ENCODE data around the gene LRRK1.

The LRRK1 gene

DNA sequence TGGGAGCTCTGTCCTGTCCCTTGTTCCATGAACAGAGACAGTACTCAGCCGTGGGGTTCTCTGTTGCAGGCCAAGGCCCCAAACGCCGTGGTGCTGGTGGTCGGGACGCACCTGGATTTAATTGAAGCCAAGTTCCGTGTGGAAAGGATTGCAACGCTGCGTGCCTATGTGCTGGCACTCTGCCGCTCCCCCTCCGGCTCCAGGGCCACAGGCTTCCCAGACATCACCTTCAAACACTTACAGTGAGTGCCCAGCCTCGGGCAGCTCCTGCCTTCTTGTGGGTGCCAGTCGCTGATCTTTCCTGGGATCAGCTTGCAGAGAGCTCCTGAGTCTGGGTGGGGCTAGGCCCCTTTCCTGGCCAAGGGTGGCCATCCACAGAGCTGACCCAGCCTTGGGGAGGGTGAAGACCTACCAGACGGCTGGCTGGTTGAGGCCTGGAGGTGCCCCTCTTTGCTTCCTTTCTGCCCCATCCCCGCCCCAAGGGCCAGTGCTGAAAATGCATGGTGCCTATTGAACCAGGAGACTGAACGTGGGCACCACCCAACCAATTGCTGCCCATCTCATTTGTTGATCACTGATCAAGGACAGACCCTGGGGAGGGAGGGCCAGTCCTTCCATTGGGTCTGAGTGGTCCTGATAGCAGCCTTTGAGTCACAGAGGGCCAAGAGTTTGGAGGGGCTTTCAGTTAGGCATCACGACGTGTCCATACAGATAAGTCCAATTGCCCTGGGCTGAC is 106.9 kb downstream of the LRRK1 start:
- no peak for TF ChIP-seq TAF1 (IDR thresholded peaks at IDR 0.05; ENCODE audit: borderline replicate concordance, insufficient read depth, low read length)
- TF ChIP-seq FOXP2 (optimal IDR thresholded peaks at IDR 0.05; ENCODE audit: borderline replicate concordance, extremely low read depth, extremely low read length, insufficient read depth): no peak
- TF ChIP-seq POLR2AphosphoS5 (IDR thresholded peaks at IDR 0.05; ENCODE audit: low read depth, low read length): no peak
- TF ChIP-seq, protein P1, sequence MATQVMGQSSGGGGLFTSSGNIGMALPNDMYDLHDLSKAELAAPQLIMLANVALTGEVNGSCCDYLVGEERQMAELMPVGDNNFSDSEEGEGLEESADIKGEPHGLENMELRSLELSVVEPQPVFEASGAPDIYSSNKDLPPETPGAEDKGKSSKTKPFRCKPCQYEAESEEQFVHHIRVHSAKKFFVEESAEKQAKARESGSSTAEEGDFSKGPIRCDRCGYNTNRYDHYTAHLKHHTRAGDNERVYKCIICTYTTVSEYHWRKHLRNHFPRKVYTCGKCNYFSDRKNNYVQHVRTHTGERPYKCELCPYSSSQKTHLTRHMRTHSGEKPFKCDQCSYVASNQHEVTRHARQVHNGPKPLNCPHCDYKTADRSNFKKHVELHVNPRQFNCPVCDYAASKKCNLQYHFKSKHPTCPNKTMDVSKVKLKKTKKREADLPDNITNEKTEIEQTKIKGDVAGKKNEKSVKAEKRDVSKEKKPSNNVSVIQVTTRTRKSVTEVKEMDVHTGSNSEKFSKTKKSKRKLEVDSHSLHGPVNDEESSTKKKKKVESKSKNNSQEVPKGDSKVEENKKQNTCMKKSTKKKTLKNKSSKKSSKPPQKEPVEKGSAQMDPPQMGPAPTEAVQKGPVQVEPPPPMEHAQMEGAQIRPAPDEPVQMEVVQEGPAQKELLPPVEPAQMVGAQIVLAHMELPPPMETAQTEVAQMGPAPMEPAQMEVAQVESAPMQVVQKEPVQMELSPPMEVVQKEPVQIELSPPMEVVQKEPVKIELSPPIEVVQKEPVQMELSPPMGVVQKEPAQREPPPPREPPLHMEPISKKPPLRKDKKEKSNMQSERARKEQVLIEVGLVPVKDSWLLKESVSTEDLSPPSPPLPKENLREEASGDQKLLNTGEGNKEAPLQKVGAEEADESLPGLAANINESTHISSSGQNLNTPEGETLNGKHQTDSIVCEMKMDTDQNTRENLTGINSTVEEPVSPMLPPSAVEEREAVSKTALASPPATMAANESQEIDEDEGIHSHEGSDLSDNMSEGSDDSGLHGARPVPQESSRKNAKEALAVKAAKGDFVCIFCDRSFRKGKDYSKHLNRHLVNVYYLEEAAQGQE (IDR thresholded peaks at IDR 0.05; ENCODE audit: insufficient read depth in 1 of 2, low read depth in 2 of 2, low read length in 2 of 2): no peak
- no peak for TF ChIP-seq SIN3A (IDR thresholded peaks at IDR 0.05; ENCODE audit: borderline replicate concordance, insufficient read depth, low read length)

DNA sequence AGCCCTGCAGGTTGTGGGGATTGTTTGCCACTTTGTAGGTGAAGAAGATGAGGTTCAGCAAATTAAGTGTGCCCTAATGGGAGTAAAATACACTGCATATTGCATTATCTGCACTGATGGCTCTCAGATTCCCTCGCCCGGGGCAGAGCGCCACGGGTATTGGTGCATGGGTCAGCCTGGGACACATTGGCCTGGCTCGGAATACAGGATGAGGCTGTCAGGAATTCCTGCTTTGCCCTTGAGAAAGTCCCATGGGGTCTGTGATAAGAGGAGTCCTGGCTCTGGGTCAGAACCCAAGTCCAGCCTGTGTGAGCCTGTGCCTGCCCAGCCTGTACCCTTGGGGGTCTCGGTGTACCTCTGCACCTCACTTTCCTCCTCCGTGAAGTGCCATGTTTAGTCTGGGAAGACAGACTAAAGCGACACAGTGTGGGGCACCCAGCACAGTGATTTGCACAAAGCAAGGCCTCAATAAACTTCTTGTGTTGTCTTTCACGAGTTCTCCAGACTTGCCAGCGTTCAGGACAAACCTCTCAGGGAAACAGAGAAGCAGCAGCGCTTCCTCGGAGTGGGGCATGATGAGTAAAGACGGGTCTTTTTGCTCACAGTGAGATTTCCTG is 107.6 kb downstream of the LRRK1 start:
- TF ChIP-seq FOXP2 (optimal IDR thresholded peaks at IDR 0.05; ENCODE audit: borderline replicate concordance, extremely low read depth, extremely low read length, insufficient read depth) (no peak), SIN3A (IDR thresholded peaks at IDR 0.05; ENCODE audit: borderline replicate concordance, insufficient read depth, low read length) (no peak), POLR2AphosphoS5 (IDR thresholded peaks at IDR 0.05; ENCODE audit: low read depth, low read length) (no peak), TAF1 (IDR thresholded peaks at IDR 0.05; ENCODE audit: borderline replicate concordance, insufficient read depth, low read length) (no peak)
- TF ChIP-seq, protein P1 (IDR thresholded peaks at IDR 0.05; ENCODE audit: insufficient read depth in 1 of 2, low read depth in 2 of 2, low read length in 2 of 2): no peak

GRCh38 chr15:101027273-101027901 is 108.2 kb downstream of the LRRK1 start:
- TF ChIP-seq FOXP2 (optimal IDR thresholded peaks at IDR 0.05; ENCODE audit: borderline replicate concordance, extremely low read depth, extremely low read length, insufficient read depth): no peak
- TF ChIP-seq, protein P1 (IDR thresholded peaks at IDR 0.05; ENCODE audit: insufficient read depth in 1 of 2, low read depth in 2 of 2, low read length in 2 of 2): no peak

GRCh38 chr15:101027920-101028319 is 108.8 kb downstream of the LRRK1 start:
- TF ChIP-seq FOXP2 (optimal IDR thresholded peaks at IDR 0.05; ENCODE audit: borderline replicate concordance, extremely low read depth, extremely low read length, insufficient read depth) (no peak), POLR2AphosphoS5 (IDR thresholded peaks at IDR 0.05; ENCODE audit: low read depth, low read length) (no peak), SIN3A (IDR thresholded peaks at IDR 0.05; ENCODE audit: borderline replicate concordance, insufficient read depth, low read length) (no peak), TAF1 (IDR thresholded peaks at IDR 0.05; ENCODE audit: borderline replicate concordance, insufficient read depth, low read length) (no peak)
- TF ChIP-seq, protein P1 (IDR thresholded peaks at IDR 0.05; ENCODE audit: insufficient read depth in 1 of 2, low read depth in 2 of 2, low read length in 2 of 2): no peak
